ENCODE measurements around the gene EN2. TPM values are rescaled to one million over a fixed set of nuclear protein-coding genes. Genes with fewer than 3 reads are reported as not detected.

EN2 gene
- total and polyA plus RNA-seq, 10 donors = 0.03 to 0.04 TPM; not detected in 8

- DNase-seq = peak; percentile 18
- TF ChIP-seq POLR2A (IDR thresholded peaks at IDR 0.05) (no peak), POLR2AphosphoS5 (IDR thresholded peaks at IDR 0.05) (no peak)
- TF ChIP-seq, protein P1, sequence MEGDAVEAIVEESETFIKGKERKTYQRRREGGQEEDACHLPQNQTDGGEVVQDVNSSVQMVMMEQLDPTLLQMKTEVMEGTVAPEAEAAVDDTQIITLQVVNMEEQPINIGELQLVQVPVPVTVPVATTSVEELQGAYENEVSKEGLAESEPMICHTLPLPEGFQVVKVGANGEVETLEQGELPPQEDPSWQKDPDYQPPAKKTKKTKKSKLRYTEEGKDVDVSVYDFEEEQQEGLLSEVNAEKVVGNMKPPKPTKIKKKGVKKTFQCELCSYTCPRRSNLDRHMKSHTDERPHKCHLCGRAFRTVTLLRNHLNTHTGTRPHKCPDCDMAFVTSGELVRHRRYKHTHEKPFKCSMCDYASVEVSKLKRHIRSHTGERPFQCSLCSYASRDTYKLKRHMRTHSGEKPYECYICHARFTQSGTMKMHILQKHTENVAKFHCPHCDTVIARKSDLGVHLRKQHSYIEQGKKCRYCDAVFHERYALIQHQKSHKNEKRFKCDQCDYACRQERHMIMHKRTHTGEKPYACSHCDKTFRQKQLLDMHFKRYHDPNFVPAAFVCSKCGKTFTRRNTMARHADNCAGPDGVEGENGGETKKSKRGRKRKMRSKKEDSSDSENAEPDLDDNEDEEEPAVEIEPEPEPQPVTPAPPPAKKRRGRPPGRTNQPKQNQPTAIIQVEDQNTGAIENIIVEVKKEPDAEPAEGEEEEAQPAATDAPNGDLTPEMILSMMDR (IDR thresholded peaks at IDR 0.05 in 8 of 11, conservative IDR thresholded peaks at IDR 0.05 in 3 of 11) = no peak
- 67 to 76% (median 73%) methylated on average over 10 of the region's 10 CpGs for WGBS, 5 donors
- intact Hi-C loops (cut with DNase I; ENCODE audit: low total_unique reads) = no loop called here
- H3K4me1 ChIP-seq = no peaks in the 10 kb centered on the region
- no peak overlapping the region for H3K27ac ChIP-seq
- peaks cover 0 to 4% (median 0%) of the 10 kb centered on the region in 8 donors for H3K9me3 ChIP-seq
- H3K4me3 ChIP-seq = no peak overlapping the region
- peaks cover 0 to 80% (median 0%) of the 10 kb centered on the region in 7 donors for H3K27me3 ChIP-seq (replicated peaks in 1 of 7)
- H3K36me3 ChIP-seq = no peaks in the 10 kb centered on the region
Measured at GRCh38 chr7:155430606-155431005, 27.3 kb upstream of the EN2 start.

GRCh38 chr7:155431231-155431630 lies 26.7 kb upstream of the EN2 start:
- WGBS, 5 donors = 78 to 82% (median 81%) methylated on average over 12 of the region's 12 CpGs
- peak; percentile 63 for DNase-seq

GRCh38 chr7:155431711-155432110 lies 26.2 kb upstream of the EN2 start:
- Histone ChIP-seq H3K36me3 (no peaks in the 10 kb centered on the region), H3K4me1 (no peaks in the 10 kb centered on the region), H3K4me3 (no peak overlapping the region), H3K27ac (no peak overlapping the region), H3K27me3 (replicated peaks in 1 of 7) (peaks cover 0 to 85% (median 6%) of the 10 kb centered on the region in 7 donors), H3K9me3 (peaks cover 0 to 4% (median 0%) of the 10 kb centered on the region in 8 donors)
- no peak for TF ChIP-seq POLR2AphosphoS5 (IDR thresholded peaks at IDR 0.05)
- TF ChIP-seq, protein P1 (IDR thresholded peaks at IDR 0.05 in 8 of 11, conservative IDR thresholded peaks at IDR 0.05 in 3 of 11) = no peak
- TF ChIP-seq POLR2A (IDR thresholded peaks at IDR 0.05) = no peak
- 73 to 83% (median 80%) methylated on average over 14 of the region's 14 CpGs for WGBS, 5 donors
- peak; percentile 38 for DNase-seq
- intact Hi-C loops (cut with DNase I; ENCODE audit: low total_unique reads) = no loop called here

More at GRCh38 chr7:155431231-155431630, 26.7 kb upstream of the EN2 start:
- H3K27me3 ChIP-seq (replicated peaks in 1 of 7) = peaks cover 0 to 85% (median 2%) of the 10 kb centered on the region in 7 donors
- intact Hi-C loops (cut with DNase I; ENCODE audit: low total_unique reads) = no loop called here
- no peak overlapping the region for H3K4me3 ChIP-seq
- TF ChIP-seq, protein P1 (IDR thresholded peaks at IDR 0.05 in 8 of 11, conservative IDR thresholded peaks at IDR 0.05 in 3 of 11) = no peak
- TF ChIP-seq POLR2AphosphoS5 (IDR thresholded peaks at IDR 0.05) (no peak), POLR2A (IDR thresholded peaks at IDR 0.05) (no peak)
- no peaks in the 10 kb centered on the region for H3K4me1 ChIP-seq
- H3K9me3 ChIP-seq = peaks cover 0 to 4% (median 0%) of the 10 kb centered on the region in 8 donors
- no peaks in the 10 kb centered on the region for H3K36me3 ChIP-seq
- H3K27ac ChIP-seq = no peak overlapping the region

- TF ChIP-seq POLR2AphosphoS5 (IDR thresholded peaks at IDR 0.05) (no peak), POLR2A (IDR thresholded peaks at IDR 0.05) (no peak)
- TF ChIP-seq, protein P1 (IDR thresholded peaks at IDR 0.05 in 8 of 11, conservative IDR thresholded peaks at IDR 0.05 in 3 of 11) = no peak
- DNase-seq = peak; percentile 1
- H3K27me3 ChIP-seq (replicated peaks in 1 of 7) = peaks cover 0 to 86% (median 27%) of the 10 kb centered on the region in 7 donors
- WGBS, 5 donors = 64 to 77% (median 74%) methylated on average over 3 of the region's 3 CpGs
- H3K9me3 ChIP-seq = peaks cover 0 to 4% (median 0%) of the 10 kb centered on the region in 8 donors
- H3K4me3 ChIP-seq = no peak overlapping the region
- H3K4me1 ChIP-seq = no peaks in the 10 kb centered on the region
- intact Hi-C loops (cut with DNase I; ENCODE audit: low total_unique reads) = no loop called here
- H3K27ac ChIP-seq = no peak overlapping the region
- H3K36me3 ChIP-seq = no peaks in the 10 kb centered on the region
Measured at GRCh38 chr7:155435110-155435509, 22.8 kb upstream of the EN2 start.

All from spleen (tissue), 11 donors.